Uterus (tissue), 2 donors: Measurements from ENCODE around the gene TMEM158.

Source experiments
- POLR2A ChIP-seq, 2 donors: fragments of 450-650 bp; IDR thresholded peaks; one replicate each; pipeline ENCODE4 v1.6.1; 2016; ENCODE audit warnings: antibody characterized with exemption in 2 of 2, mild to moderate bottlenecking in 1 of 2, moderate library complexity in 1 of 2
- TF ChIP-seq, protein P1 (sequence below), 4 experiments: fragments of 200-600 bp in 2 of 4; fragments of 450-650 bp in 2 of 4; sonication (generic) in 2 of 4; IDR thresholded peaks; one replicate each; pipeline ENCODE4 v1.5.1; 2016 to 2019; ENCODE audit warnings: antibody characterized with exemption in 4 of 4, mild to moderate bottlenecking in 2 of 4, moderate library complexity in 1 of 4

DNA sequence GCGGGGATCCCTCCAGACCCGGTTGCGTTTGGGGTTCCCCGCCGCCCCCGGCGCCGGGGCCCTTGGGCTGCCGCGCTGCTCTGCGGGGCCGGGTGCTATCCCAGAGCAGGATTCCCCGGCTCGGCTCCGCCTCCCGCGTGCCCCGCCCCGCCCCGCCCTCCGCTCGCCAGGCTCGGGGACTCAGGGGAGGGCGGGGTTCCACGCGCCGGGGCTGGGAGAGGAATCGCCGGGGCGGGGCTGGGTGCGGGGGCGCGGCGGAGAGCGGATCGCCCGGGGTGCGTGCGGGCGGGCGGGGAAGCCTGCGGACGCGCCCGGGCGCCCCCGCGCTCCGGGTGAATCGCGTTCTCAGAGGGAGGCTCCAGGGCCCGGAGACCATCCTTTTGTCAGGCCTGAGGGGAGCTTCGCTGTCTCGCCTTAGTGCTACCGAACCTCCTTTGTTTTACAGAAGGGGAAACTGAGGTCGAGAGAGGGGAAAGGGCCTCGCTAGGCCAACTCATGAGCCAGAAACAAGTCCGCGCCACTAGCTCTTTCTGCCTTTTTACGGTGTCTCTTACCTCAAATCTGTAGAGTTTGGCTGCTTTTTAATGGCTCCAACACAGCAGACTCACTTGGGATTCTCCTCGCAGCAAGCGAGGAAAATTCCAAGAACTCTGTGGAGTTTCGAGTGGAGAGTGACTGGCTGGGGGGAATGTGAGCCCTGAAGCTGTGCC lies at the start of gene TMEM158:
- peak; percentile 46 to 65 for TF ChIP-seq POLR2A (IDR thresholded peaks at IDR 0.05)
- TF ChIP-seq, protein P1, sequence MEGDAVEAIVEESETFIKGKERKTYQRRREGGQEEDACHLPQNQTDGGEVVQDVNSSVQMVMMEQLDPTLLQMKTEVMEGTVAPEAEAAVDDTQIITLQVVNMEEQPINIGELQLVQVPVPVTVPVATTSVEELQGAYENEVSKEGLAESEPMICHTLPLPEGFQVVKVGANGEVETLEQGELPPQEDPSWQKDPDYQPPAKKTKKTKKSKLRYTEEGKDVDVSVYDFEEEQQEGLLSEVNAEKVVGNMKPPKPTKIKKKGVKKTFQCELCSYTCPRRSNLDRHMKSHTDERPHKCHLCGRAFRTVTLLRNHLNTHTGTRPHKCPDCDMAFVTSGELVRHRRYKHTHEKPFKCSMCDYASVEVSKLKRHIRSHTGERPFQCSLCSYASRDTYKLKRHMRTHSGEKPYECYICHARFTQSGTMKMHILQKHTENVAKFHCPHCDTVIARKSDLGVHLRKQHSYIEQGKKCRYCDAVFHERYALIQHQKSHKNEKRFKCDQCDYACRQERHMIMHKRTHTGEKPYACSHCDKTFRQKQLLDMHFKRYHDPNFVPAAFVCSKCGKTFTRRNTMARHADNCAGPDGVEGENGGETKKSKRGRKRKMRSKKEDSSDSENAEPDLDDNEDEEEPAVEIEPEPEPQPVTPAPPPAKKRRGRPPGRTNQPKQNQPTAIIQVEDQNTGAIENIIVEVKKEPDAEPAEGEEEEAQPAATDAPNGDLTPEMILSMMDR (IDR thresholded peaks at IDR 0.05), result no peak
